Hepatocyte (in vitro differentiated cells): Measurements from ENCODE around the gene PRX. TPM values are rescaled to one million over a fixed set of nuclear protein-coding genes. Genes with fewer than 3 reads are reported as not detected.

Experiments
- DNase-seq: peaks from one replicate; pipeline ENCODE4 v3.0.0-alpha.2; 2016; ENCODE audit warnings: low spot score
- H2AFZ ChIP-seq: fragments of 200-600 bp; sonication (generic); 2 replicates; pipeline ENCODE4 v1.6.0; 2016; ENCODE audit warnings: antibody characterized with exemption, mild to moderate bottlenecking
- H3K27ac ChIP-seq: fragments of 200-600 bp; sonication (generic); 2 replicates; pipeline ENCODE4 v1.5.1; 2016; ENCODE audit warnings: mild to moderate bottlenecking
- H3K27me3 ChIP-seq: fragments of 200-600 bp; sonication (generic); 2 replicates; pipeline ENCODE4 v1.6.1; 2016
- H3K36me3 ChIP-seq: fragments of 200-600 bp; sonication (generic); replicated peaks from 2 replicates; pipeline ENCODE4 v1.5.1; 2016; ENCODE audit warnings: low read depth; ENCODE audit not compliant: insufficient read depth
- H3K4me1 ChIP-seq: fragments of 200-600 bp; sonication (generic); 2 replicates; pipeline ENCODE4 v1.5.1; 2016; ENCODE audit warnings: mild to moderate bottlenecking, moderate library complexity; ENCODE audit not compliant: insufficient read depth
- H3K4me2 ChIP-seq: fragments of 200-600 bp; sonication (generic); 2 replicates; pipeline ENCODE4 v1.6.0; 2016
- H3K4me3 ChIP-seq: fragments of 200-600 bp; sonication (generic); 2 replicates; pipeline ENCODE4 v1.5.1; 2016; ENCODE audit warnings: mild to moderate bottlenecking
- H3K79me2 ChIP-seq: fragments of 200-600 bp; sonication (generic); 2 replicates; pipeline ENCODE4 v1.6.0; 2017; ENCODE audit warnings: mild to moderate bottlenecking
- H3K9me2 ChIP-seq: fragments of 200-600 bp; sonication (generic); replicated peaks from 2 replicates; pipeline ENCODE4 v1.6.0; 2017; ENCODE audit warnings: mild to moderate bottlenecking; ENCODE audit not compliant: insufficient read depth
- H3K9me3 ChIP-seq: fragments of 200-600 bp; sonication (generic); 2 replicates; pipeline ENCODE4 v1.5.1; 2016; ENCODE audit warnings: low read depth, mild to moderate bottlenecking
- H4K20me1 ChIP-seq: fragments of 200-600 bp; sonication (generic); 2 replicates; pipeline ENCODE4 v1.6.0; 2016; ENCODE audit warnings: mild to moderate bottlenecking; ENCODE audit not compliant: insufficient read depth, poor library complexity, severe bottlenecking
- EZH2 ChIP-seq: fragments of 200-600 bp; sonication (generic); IDR thresholded peaks from 2 replicates; pipeline ENCODE4 v1.6.1; 2016; ENCODE audit warnings: antibody characterized with exemption, mild to moderate bottlenecking, borderline replicate concordance
- EZH2phosphoT487 ChIP-seq: fragments of 200-600 bp; sonication (generic); IDR thresholded peaks from one replicate; pipeline ENCODE4 v1.6.1; 2018; ENCODE audit warnings: antibody characterized with exemption, mild to moderate bottlenecking, low read depth, moderate library complexity; ENCODE audit not compliant: unreplicated experiment, severe bottlenecking
- WGBS: methylation state at CpG from one replicate; pipeline ENCODE4 v1.1.6; 2016; ENCODE audit warnings: low lambda C conversion rate; ENCODE audit errors: missing lambda C conversion rate; 5-methylcytosine and 5-hydroxymethylcytosine counted together
- polyA plus RNA-seq: library from polyadenylated mRNA; unstranded; fragments of >200 nt; fragmentation: Nextera tagmentation; extraction: Ambion mirVana; gene quantifications from 2 replicates; pipeline ENCODE4 v1.2.1, GENCODE V29; 2016
- total RNA-seq: library from RNA; depleted of rRNA; stranded (reverse); fragments of >200 nt; gene quantifications from 2 replicates; pipeline ENCODE4 v1.2.3, GENCODE V29; 2014
- TF ChIP-seq, protein P1 (sequence below): fragments of 200-600 bp; sonication (generic); IDR thresholded peaks from 2 replicates; pipeline ENCODE4 v1.5.1; 2016; ENCODE audit warnings: antibody characterized with exemption, mild to moderate bottlenecking; ENCODE audit not compliant: poor library complexity

The PRX gene
- total and polyA plus RNA-seq, 2 experiments from 2014 or later = 0.80 to 1.9 TPM

GRCh38 chr19:40417643-40417981, 4.4 kb upstream of the PRX start:
- no peaks in the 10 kb centered on the region for H3K36me3 ChIP-seq
- TF ChIP-seq EZH2 = no peak
- TF ChIP-seq, protein P1, sequence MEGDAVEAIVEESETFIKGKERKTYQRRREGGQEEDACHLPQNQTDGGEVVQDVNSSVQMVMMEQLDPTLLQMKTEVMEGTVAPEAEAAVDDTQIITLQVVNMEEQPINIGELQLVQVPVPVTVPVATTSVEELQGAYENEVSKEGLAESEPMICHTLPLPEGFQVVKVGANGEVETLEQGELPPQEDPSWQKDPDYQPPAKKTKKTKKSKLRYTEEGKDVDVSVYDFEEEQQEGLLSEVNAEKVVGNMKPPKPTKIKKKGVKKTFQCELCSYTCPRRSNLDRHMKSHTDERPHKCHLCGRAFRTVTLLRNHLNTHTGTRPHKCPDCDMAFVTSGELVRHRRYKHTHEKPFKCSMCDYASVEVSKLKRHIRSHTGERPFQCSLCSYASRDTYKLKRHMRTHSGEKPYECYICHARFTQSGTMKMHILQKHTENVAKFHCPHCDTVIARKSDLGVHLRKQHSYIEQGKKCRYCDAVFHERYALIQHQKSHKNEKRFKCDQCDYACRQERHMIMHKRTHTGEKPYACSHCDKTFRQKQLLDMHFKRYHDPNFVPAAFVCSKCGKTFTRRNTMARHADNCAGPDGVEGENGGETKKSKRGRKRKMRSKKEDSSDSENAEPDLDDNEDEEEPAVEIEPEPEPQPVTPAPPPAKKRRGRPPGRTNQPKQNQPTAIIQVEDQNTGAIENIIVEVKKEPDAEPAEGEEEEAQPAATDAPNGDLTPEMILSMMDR = no peak
- no peak for TF ChIP-seq EZH2phosphoT487
- H3K4me3 ChIP-seq = no peak overlapping the region
- DNase-seq = no peak
- H3K9me3 ChIP-seq = no peaks in the 10 kb centered on the region
- peak overlapping the region; percentile 26 for H3K27ac ChIP-seq
- no peaks in the 10 kb centered on the region for H4K20me1 ChIP-seq
- no peaks in the 10 kb centered on the region for H3K27me3 ChIP-seq
- H3K4me2 ChIP-seq = no peak overlapping the region
- H3K9me2 ChIP-seq = no peaks in the 10 kb centered on the region
- no peak overlapping the region for H2AFZ ChIP-seq
- H3K4me1 ChIP-seq = peaks cover 24% of the 10 kb centered on the region
- 81% methylated on average over 4 of the region's 4 CpGs for WGBS
- peaks cover 8% of the 10 kb centered on the region for H3K79me2 ChIP-seq

DNA sequence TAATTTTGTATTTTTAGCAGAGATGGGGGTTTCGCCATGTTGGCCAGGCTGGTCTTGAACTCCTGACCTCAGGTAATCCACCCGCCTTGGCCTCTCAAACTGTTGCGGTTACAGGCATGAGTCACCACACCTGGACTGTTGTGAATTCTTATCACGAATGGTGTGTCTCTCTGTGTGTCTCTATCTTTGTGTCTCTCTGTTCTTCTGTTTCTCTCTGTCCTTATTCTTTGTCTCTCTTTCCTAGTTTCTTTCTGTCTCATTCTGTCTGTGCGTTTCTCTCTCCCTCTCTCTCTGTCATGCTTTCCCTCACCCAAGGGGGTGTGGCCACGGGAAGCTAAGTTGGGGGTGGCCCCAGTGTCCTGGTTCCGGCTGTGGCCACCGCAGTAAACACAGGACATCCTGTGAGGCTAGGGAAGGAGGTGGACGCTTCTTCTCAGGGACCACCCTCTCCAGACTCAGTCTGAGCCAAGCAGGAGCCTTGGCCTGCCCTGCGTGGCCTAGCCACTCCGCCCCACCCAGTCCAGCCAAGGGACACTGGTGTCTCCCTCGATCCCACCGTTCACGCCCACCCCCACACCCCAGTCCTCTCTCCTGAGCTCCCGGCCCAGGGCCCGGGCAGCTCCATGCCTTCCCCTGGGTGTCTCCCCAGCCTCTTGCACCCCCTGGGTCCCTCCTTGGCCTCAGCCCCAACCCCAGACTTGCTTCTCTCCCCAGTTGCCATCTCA, 3.9 kb upstream of the PRX start:
- TF ChIP-seq EZH2phosphoT487 = no peak
- TF ChIP-seq, protein P1 = no peak
- TF ChIP-seq EZH2 = no peak
- no peaks in the 10 kb centered on the region for H3K9me3 ChIP-seq
- H3K36me3 ChIP-seq = no peaks in the 10 kb centered on the region
- H3K27me3 ChIP-seq = no peaks in the 10 kb centered on the region
- peak overlapping the region; percentile 26 for H3K27ac ChIP-seq
- no peak overlapping the region for H3K4me2 ChIP-seq
- DNase-seq = no peak
- no peak overlapping the region for H3K4me3 ChIP-seq
- H3K9me2 ChIP-seq = no peaks in the 10 kb centered on the region
- H2AFZ ChIP-seq = peak overlapping the region; percentile 51
- no peaks in the 10 kb centered on the region for H4K20me1 ChIP-seq
- 62% methylated on average over 11 of the region's 16 CpGs for WGBS
- peaks cover 22% of the 10 kb centered on the region for H3K4me1 ChIP-seq
- H3K79me2 ChIP-seq = peaks cover 3% of the 10 kb centered on the region

DNA sequence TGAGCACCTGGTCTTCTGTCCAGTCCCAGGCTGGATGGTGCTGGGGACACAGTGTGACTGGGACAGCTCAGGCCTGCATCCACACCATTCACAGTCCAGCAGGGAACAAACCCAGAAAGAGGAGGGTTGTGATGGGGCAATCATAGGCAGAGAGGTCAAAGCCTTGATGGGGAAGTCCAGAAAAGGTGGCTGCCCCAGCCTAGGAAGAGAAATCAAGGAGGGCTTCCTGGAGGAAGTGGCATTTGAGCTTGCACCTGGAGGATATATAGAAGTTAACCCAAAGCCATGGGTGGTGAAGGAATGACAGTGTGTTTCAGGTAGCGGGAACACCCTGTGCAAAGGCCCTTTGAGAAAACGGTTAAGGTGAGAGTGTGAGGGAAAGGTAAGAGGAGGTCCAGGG, 2.6 kb upstream of the PRX start:
- TF ChIP-seq EZH2phosphoT487 (no peak), EZH2 (no peak)
- TF ChIP-seq, protein P1 = no peak
- no peaks in the 10 kb centered on the region for H3K9me3 ChIP-seq
- H3K4me1 ChIP-seq = peaks cover 15% of the 10 kb centered on the region
- H3K79me2 ChIP-seq = no peaks in the 10 kb centered on the region
- no peaks in the 10 kb centered on the region for H3K9me2 ChIP-seq
- H2AFZ ChIP-seq = no peak overlapping the region
- no peak overlapping the region for H3K27ac ChIP-seq
- no peak overlapping the region for H3K4me2 ChIP-seq
- H3K27me3 ChIP-seq = no peaks in the 10 kb centered on the region
- DNase-seq = no peak
- no peak overlapping the region for H3K4me3 ChIP-seq
- WGBS = 93% methylated on average over 2 of the region's 2 CpGs
- no peaks in the 10 kb centered on the region for H4K20me1 ChIP-seq
- H3K36me3 ChIP-seq = no peaks in the 10 kb centered on the region
